ENCODE results near the gene MOB3A. TPM values are rescaled to one million over a fixed set of nuclear protein-coding genes. Genes with fewer than 3 reads are reported as not detected.

MOB3A gene
- total and polyA plus RNA-seq, 2 of the 13 experiments (the other 11 are each of a cell fraction or from before 2014, with no cell fraction given) = 3.5 to 17.8 TPM

GRCh38 chr19:2059422-2060201, 36.5 kb downstream of the MOB3A start (continued):
- TF ChIP-seq, protein P1, sequence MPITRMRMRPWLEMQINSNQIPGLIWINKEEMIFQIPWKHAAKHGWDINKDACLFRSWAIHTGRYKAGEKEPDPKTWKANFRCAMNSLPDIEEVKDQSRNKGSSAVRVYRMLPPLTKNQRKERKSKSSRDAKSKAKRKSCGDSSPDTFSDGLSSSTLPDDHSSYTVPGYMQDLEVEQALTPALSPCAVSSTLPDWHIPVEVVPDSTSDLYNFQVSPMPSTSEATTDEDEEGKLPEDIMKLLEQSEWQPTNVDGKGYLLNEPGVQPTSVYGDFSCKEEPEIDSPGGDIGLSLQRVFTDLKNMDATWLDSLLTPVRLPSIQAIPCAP (CRISPR knock-in tag; IDR thresholded peaks at IDR 0.05; ENCODE audit: low read depth) = no peak
- TF ChIP-seq, protein P2, sequence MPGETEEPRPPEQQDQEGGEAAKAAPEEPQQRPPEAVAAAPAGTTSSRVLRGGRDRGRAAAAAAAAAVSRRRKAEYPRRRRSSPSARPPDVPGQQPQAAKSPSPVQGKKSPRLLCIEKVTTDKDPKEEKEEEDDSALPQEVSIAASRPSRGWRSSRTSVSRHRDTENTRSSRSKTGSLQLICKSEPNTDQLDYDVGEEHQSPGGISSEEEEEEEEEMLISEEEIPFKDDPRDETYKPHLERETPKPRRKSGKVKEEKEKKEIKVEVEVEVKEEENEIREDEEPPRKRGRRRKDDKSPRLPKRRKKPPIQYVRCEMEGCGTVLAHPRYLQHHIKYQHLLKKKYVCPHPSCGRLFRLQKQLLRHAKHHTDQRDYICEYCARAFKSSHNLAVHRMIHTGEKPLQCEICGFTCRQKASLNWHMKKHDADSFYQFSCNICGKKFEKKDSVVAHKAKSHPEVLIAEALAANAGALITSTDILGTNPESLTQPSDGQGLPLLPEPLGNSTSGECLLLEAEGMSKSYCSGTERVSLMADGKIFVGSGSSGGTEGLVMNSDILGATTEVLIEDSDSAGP (CRISPR knock-in tag; IDR thresholded peaks at IDR 0.05; ENCODE audit: borderline replicate concordance) = peak; percentile 84
- TF ChIP-seq KMT2B (CRISPR knock-in tag; IDR thresholded peaks at IDR 0.05) = peak; percentile 39; the same call in 1 of the 2 replicates
- TF ChIP-seq, protein P3, sequence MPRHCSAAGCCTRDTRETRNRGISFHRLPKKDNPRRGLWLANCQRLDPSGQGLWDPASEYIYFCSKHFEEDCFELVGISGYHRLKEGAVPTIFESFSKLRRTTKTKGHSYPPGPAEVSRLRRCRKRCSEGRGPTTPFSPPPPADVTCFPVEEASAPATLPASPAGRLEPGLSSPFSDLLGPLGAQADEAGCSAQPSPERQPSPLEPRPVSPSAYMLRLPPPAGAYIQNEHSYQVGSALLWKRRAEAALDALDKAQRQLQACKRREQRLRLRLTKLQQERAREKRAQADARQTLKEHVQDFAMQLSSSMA (CRISPR knock-in tag; IDR thresholded peaks at IDR 0.05) = peak; percentile 83
- TF ChIP-seq SOX13 (IDR thresholded peaks at IDR 0.05) = no peak; the same call in 1 of the 2 replicates
- peak in 1 of 2 experiments; percentile 57; a peak in 1 of 4 replicates for TF ChIP-seq SOX13 (CRISPR knock-in tag; conservative IDR thresholded peaks at IDR 0.05 in 1 of 2, IDR thresholded peaks at IDR 0.05 in 1 of 2)
- peak; percentile 60; the same call in 1 of the 2 replicates for TF ChIP-seq ZNF547 (CRISPR knock-in tag; IDR thresholded peaks at IDR 0.05)
- no peak for TF ChIP-seq HOXA9 (CRISPR knock-in tag; IDR thresholded peaks at IDR 0.05; ENCODE audit: borderline replicate concordance)
- TF ChIP-seq RFX3 (CRISPR knock-in tag; IDR thresholded peaks at IDR 0.05) = no peak
- TF ChIP-seq RAD51 (IDR thresholded peaks at IDR 0.05; ENCODE audit: borderline replicate concordance) = no peak
- TF ChIP-seq EED (CRISPR knock-in tag; IDR thresholded peaks at IDR 0.05) = no peak
- TF ChIP-seq HOXA7 (CRISPR knock-in tag; IDR thresholded peaks at IDR 0.05) = no peak
- TF ChIP-seq, protein P4, sequence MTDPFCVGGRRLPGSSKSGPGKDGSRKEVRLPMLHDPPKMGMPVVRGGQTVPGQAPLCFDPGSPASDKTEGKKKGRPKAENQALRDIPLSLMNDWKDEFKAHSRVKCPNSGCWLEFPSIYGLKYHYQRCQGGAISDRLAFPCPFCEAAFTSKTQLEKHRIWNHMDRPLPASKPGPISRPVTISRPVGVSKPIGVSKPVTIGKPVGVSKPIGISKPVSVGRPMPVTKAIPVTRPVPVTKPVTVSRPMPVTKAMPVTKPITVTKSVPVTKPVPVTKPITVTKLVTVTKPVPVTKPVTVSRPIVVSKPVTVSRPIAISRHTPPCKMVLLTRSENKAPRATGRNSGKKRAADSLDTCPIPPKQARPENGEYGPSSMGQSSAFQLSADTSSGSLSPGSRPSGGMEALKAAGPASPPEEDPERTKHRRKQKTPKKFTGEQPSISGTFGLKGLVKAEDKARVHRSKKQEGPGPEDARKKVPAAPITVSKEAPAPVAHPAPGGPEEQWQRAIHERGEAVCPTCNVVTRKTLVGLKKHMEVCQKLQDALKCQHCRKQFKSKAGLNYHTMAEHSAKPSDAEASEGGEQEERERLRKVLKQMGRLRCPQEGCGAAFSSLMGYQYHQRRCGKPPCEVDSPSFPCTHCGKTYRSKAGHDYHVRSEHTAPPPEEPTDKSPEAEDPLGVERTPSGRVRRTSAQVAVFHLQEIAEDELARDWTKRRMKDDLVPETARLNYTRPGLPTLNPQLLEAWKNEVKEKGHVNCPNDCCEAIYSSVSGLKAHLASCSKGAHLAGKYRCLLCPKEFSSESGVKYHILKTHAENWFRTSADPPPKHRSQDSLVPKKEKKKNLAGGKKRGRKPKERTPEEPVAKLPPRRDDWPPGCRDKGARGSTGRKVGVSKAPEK (CRISPR knock-in tag; IDR thresholded peaks at IDR 0.05; ENCODE audit: borderline replicate concordance) = no peak
- TF ChIP-seq REPIN1 (CRISPR knock-in tag; IDR thresholded peaks at IDR 0.05; ENCODE audit: borderline replicate concordance, low read depth) = peak; percentile 80
- TF ChIP-seq, protein P5, sequence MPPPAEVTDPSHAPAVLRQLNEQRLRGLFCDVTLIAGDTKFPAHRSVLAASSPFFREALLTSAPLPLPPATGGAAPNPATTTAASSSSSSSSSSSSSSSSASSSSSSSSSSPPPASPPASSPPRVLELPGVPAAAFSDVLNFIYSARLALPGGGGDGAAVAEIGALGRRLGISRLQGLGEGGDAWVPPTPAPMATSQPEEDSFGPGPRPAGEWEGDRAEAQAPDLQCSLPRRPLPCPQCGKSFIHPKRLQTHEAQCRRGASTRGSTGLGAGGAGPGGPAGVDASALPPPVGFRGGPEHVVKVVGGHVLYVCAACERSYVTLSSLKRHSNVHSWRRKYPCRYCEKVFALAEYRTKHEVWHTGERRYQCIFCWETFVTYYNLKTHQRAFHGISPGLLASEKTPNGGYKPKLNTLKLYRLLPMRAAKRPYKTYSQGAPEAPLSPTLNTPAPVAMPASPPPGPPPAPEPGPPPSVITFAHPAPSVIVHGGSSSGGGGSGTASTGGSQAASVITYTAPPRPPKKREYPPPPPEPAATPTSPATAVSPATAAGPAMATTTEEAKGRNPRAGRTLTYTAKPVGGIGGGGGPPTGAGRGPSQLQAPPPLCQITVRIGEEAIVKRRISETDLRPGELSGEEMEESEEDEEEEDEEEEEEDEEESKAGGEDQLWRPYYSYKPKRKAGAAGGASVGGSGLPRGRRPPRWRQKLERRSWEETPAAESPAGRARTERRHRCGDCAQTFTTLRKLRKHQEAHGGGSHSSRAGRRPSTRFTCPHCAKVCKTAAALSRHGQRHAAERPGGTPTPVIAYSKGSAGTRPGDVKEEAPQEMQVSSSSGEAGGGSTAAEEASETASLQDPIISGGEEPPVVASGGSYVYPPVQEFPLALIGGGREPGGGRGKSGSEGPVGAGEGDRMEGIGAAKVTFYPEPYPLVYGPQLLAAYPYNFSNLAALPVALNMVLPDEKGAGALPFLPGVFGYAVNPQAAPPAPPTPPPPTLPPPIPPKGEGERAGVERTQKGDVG (CRISPR knock-in tag; IDR thresholded peaks at IDR 0.05; ENCODE audit: borderline replicate concordance) = no peak
- no peak; the same call in 1 of the 2 replicates for TF ChIP-seq ZFP36L1 (CRISPR knock-in tag; IDR thresholded peaks at IDR 0.05)
- peak; percentile 43 for TF ChIP-seq ZNF501 (CRISPR knock-in tag; IDR thresholded peaks at IDR 0.05)
- TF ChIP-seq GLI4 (CRISPR knock-in tag; IDR thresholded peaks at IDR 0.05; ENCODE audit: borderline replicate concordance) = no peak
- peak; percentile 88 for TF ChIP-seq ZNF878 (CRISPR knock-in tag; IDR thresholded peaks at IDR 0.05)

Measured in HepG2 (cell line).